ENCODE measurements around the gene NTNG1. TPM values are rescaled to one million over a fixed set of nuclear protein-coding genes. Genes with fewer than 3 reads are reported as not detected.

NTNG1 gene
- total and polyA plus RNA-seq, 2 of the 4 experiments (the other 2 are of a cell fraction) = 1.2 to 2.3 TPM

DNA sequence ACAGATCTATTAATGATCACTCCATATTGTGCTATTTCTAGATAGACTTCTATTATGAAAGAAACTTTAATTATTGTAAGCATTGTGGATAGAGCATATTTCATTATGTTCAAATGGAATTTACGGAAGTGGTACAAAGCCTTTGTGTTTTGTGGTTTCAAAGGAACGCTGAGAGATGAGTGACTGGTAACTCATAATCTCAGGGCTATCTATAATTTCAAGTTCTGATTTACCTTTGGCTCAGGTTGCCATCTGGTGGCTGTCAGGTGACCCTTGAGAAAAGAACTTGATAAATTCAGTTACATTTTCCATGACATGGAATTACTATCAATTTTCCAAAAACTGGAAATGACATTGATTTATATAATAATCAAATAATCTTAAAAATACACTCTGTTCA is 12.2 kb downstream of the NTNG1 start:
- Histone ChIP-seq H4K20me1 (ENCODE audit: insufficient read depth, low read length) (no peaks in the 10 kb centered on the region), H2AK9ac (replicated peaks; ENCODE audit: low read depth, low read length, poor library complexity) (no peak overlapping the region), H3K4me2 (ENCODE audit: low read depth, low read length) (no peak overlapping the region), H2BK120ac (ENCODE audit: low read depth, low read length) (no peak overlapping the region), H2AFZ (replicated peaks; ENCODE audit: low read length, poor library complexity) (no peak overlapping the region), H3K9me3 (ENCODE audit: control insufficient read depth, insufficient read depth, low read length) (no peaks in the 10 kb centered on the region), H2BK5ac (ENCODE audit: low read depth, low read length, poor library complexity, severe bottlenecking) (no peak overlapping the region), H3K79me1 (ENCODE audit: low read depth in 1 of 2, low read length in 2 of 2) (no peaks in the 10 kb centered on the region), H3K23ac (ENCODE audit: low read depth, low read length) (no peak overlapping the region), H3K14ac (replicated peaks; ENCODE audit: low read depth, low read length) (no peak overlapping the region), H3K4ac (ENCODE audit: low read depth, low read length) (no peak overlapping the region), H4K5ac (ENCODE audit: low read depth, low read length) (no peak overlapping the region), H3K56ac (ENCODE audit: extremely low read depth, insufficient read depth, low read length) (no peak overlapping the region), H2AK5ac (ENCODE audit: low read depth, low read length) (no peak overlapping the region), H3K9ac (ENCODE audit: low read depth, low read length) (no peak overlapping the region), H3K27ac (ENCODE audit: insufficient read depth, low read length) (no peak overlapping the region), H4K91ac (ENCODE audit: insufficient read depth, low read depth, low read length) (no peak overlapping the region), H3K4me3 (ENCODE audit: insufficient read depth, low read depth, low read length) (no peak overlapping the region), H3K18ac (ENCODE audit: low read depth, low read length) (no peak overlapping the region), H2BK15ac (ENCODE audit: low read depth, low read length) (no peak overlapping the region), H3K9me1 (ENCODE audit: insufficient read depth, low read length) (no peaks in the 10 kb centered on the region), H3K36me3 (ENCODE audit: control insufficient read depth, insufficient read depth, low read length) (no peaks in the 10 kb centered on the region), H2BK20ac (ENCODE audit: low read depth, low read length) (no peak overlapping the region), H3K27me3 (ENCODE audit: control insufficient read depth, insufficient read depth, low read length) (no peaks in the 10 kb centered on the region), H3K4me1 (ENCODE audit: control insufficient read depth, insufficient read depth, low read length) (no peaks in the 10 kb centered on the region), H4K8ac (ENCODE audit: low read depth in 2 of 2, low read length in 2 of 2) (no peak overlapping the region)
- no CpG with 5 or more reads among the region's 2 CpGs for WGBS, 2 experiments (ENCODE audit: extremely low coverage in 2 of 2, insufficient read length in 1 of 2)
- DNase-seq (no peak), ATAC-seq (ENCODE audit: low read depth) (no peak)
- dilution Hi-C loops (cut with HindIII; ENCODE audit: low sequenced_read_pairs, unreplicated experiment) (no loop called here), in situ Hi-C loops (cut with MboI; ENCODE audit: low sequenced_read_pairs) (no loop called here), intact Hi-C loops (cut with micrococcal nuclease) (loop anchor here (10.0 kb wide), 1 partner anchor 1878 kb away; no protein-coding TSS in a partner anchor)
- POLR2A ChIA-PET (ENCODE audit: unreplicated experiment) = no interaction called here
- CTCF ChIA-PET = no interaction called here
- no peak for TF ChIP-seq CEBPB (IDR thresholded peaks at IDR 0.05; ENCODE audit: low read depth, low read length)
- TF ChIP-seq RCOR1 (IDR thresholded peaks at IDR 0.05; ENCODE audit: insufficient replicate concordance, low read length) = no peak
- no peak for TF ChIP-seq CTCF (conservative IDR thresholded peaks at IDR 0.05; ENCODE audit: low read depth, low read length)
- TF ChIP-seq RFX5 (IDR thresholded peaks at IDR 0.05; ENCODE audit: low read depth, low read length) = no peak
- TF ChIP-seq, protein P1, sequence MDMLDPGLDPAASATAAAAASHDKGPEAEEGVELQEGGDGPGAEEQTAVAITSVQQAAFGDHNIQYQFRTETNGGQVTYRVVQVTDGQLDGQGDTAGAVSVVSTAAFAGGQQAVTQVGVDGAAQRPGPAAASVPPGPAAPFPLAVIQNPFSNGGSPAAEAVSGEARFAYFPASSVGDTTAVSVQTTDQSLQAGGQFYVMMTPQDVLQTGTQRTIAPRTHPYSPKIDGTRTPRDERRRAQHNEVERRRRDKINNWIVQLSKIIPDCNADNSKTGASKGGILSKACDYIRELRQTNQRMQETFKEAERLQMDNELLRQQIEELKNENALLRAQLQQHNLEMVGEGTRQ (IDR thresholded peaks at IDR 0.05; ENCODE audit: low read depth, low read length) = no peak
- TF ChIP-seq FOS (IDR thresholded peaks at IDR 0.05; ENCODE audit: low read depth, low read length) = no peak
- TF ChIP-seq SMC3 (IDR thresholded peaks at IDR 0.05; ENCODE audit: low read depth, low read length) = no peak
- no peak for TF ChIP-seq NFE2L2 (IDR thresholded peaks at IDR 0.05; ENCODE audit: low read depth, low read length)
- no peak for TF ChIP-seq MAFK (IDR thresholded peaks at IDR 0.05; ENCODE audit: low read depth, low read length)
- TF ChIP-seq RAD21 (IDR thresholded peaks at IDR 0.05; ENCODE audit: low read length) = no peak
- TF ChIP-seq CHD1 (IDR thresholded peaks at IDR 0.05; ENCODE audit: low read depth, low read length) = no peak
- no peak for TF ChIP-seq MXI1 (IDR thresholded peaks at IDR 0.05; ENCODE audit: borderline replicate concordance, low read depth, low read length)
- TF ChIP-seq MAZ (IDR thresholded peaks at IDR 0.05; ENCODE audit: borderline replicate concordance, low read depth, low read length) = no peak
- no peak for TF ChIP-seq BHLHE40 (IDR thresholded peaks at IDR 0.05; ENCODE audit: low read depth, low read length)
- BruUV-seq (replicated peaks) = no TSS peak

Data from IMR-90 (cell line).